ENCODE measurements around the gene GPR84. TPM values are rescaled to one million over a fixed set of nuclear protein-coding genes. Genes with fewer than 3 reads are reported as not detected.
A peak's percentile ranks its signal among the peaks of the same experiment; 100 is the strongest.

The GPR84 gene
- total and polyA plus RNA-seq, 9 of the 15 experiments (the other 6 are each of a cell fraction or from before 2014, with no cell fraction given), result 0.07 to 0.18 (median 0.11) TPM; not detected in 5

DNA sequence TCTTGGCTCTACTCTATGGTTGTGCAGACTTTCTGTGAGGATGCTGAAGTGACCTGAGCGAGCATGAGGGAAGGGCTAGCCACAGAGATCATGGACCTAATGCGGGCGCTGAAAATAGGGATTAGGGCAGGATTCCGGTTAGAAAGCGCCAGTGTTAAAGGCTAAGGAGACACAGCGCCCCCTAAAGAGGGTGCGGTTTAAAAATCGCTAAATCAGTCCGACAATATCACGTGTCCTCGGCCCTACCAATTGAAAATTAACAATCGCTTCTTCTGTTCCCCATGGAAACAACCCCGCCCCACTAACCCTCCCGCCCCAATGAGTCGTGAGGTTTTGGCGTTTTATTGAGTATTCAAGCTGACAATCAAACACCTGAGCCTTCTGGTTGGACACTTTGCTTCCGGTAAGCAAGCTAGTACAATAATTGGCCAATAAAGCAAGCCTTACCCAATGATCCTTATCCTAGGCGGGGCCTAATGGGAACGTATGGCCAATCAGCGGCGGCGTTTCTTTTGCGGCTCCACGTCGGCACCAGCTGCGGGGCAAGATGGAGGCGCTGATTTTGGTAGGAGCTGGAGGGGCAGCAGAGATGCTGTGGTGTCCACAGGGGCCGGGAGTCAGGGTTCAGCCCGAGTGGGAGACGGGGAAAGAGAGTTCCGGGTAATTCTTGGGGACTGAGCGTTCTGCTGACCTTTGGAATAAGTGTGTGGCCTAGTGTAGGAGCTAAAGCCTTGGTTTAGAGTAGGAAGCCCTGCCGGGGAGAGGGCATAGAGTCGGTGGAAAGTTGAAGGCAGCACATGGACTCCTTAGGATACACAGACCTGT, 39.5 kb downstream of the GPR84 start, which contains the start of gene COPZ1 (continued):
- TF ChIP-seq, protein P1, sequence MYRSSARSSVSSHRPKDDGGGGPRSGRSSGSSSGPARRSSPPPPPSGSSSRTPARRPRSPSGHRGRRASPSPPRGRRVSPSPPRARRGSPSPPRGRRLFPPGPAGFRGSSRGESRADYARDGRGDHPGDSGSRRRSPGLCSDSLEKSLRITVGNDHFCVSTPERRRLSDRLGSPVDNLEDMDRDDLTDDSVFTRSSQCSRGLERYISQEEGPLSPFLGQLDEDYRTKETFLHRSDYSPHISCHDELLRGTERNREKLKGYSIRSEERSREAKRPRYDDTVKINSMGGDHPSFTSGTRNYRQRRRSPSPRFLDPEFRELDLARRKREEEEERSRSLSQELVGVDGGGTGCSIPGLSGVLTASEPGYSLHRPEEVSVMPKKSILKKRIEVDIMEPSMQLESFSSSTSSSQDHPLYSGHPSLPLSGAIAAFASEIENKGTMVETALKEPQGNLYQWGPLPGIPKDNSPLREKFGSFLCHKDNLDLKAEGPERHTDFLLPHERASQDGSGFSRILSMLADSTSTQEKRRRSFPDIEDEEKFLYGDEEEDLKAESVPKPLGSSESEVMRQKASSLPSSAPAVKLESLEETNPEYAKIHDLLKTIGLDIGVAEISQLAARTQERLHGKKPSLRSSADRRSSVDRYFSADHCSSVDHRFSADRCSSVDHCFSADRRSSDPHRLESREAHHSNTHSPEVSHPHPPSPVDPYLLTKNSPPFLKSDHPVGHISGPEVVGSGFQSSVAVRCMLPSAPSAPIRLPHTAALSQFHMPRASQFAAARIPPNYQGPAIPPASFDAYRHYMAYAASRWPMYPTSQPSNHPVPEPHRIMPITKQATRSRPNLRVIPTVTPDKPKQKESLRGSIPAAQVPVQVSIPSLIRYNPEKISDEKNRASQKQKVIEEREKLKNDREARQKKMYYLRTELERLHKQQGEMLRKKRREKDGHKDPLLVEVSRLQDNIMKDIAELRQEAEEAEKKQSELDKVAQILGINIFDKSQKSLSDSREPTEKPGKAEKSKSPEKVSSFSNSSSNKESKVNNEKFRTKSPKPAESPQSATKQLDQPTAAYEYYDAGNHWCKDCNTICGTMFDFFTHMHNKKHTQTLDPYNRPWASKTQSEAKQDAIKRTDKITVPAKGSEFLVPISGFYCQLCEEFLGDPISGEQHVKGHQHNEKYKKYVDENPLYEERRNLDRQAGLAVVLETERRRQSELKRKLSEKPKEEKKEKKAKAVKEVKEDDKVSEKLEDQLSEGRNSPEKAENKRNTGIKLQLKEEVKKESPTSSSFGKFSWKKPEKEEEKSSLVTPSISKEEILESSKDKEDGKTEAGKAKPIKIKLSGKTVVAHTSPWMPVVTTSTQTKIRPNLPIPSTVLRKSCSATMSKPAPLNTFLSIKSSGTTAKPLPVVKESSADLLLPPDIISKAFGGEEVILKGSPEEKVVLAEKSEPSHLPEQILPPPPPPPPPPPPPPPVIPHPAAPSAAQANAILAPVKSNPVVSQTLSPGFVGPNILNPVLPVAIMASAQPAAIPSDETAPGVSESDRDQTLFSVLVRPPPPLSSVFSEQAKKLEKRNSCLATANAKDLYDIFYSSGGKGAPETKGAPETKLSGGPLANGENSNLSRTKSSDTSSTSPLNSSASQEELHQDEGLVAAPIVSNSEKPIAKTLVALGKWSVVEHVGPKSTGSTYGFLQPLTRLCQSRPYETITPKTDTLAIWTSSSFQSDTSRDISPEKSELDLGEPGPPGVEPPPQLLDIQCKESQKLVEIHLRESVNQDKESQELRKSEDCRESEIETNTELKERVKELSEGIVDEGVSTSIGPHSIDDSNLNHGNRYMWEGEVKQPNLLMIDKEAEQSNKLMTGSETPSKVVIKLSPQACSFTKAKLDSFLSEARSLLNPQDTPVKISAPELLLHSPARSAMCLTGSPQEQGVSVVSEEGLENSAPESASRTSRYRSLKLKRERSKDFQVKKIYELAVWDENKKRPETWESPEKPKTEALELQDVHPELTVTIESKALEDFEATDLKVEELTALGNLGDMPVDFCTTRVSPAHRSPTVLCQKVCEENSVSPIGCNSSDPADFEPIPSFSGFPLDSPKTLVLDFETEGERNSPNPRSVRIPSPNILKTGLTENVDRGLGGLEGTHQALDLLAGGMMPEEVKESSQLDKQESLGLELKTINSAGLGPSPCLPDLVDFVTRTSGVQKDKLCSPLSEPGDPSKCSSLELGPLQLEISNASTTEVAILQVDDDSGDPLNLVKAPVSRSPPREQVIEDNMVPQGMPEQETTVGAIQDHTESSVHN (IDR thresholded peaks at IDR 0.05; ENCODE audit: borderline replicate concordance in 1 of 2, low read depth in 1 of 2), result peak in 1 of 2 experiments; percentile 82; a peak in 2 of 4 replicates
- TF ChIP-seq ZBTB17 (CRISPR knock-in tag; IDR thresholded peaks at IDR 0.05) (0 out of 2 replicates have a peak, but pooled peaks have one; percentile 51), HLTF (IDR thresholded peaks at IDR 0.05) (peak; percentile 62; the same call in 1 of the 2 replicates), CTCFL (IDR thresholded peaks at IDR 0.05; ENCODE audit: borderline replicate concordance, insufficient read depth, low read depth, low read length, poor library complexity, severe bottlenecking) (no peak), NFE2 (IDR thresholded peaks at IDR 0.05; ENCODE audit: low read depth) (peak; percentile 64; the same call in 1 of the 2 replicates), E2F3 (CRISPR knock-in tag; IDR thresholded peaks at IDR 0.05) (0 out of 2 replicates have a peak, but pooled peaks have one; percentile 19), NCOR1 (IDR thresholded peaks at IDR 0.05) (no peak; the same call in 1 of the 2 replicates), FOS (IDR thresholded peaks at IDR 0.05; ENCODE audit: extremely low read depth, insufficient read length) (peak; percentile 98), THRA (IDR thresholded peaks at IDR 0.05) (no peak), HOXB6 (CRISPR knock-in tag; IDR thresholded peaks at IDR 0.05; ENCODE audit: borderline replicate concordance) (no peak), ZNF696 (CRISPR knock-in tag; conservative IDR thresholded peaks at IDR 0.05) (no peak), U2AF1 (optimal IDR thresholded peaks at IDR 0.05; ENCODE audit: low read depth, low read length) (no peak), ARID1B (IDR thresholded peaks at IDR 0.05) (no peak; the same call in none of the 2 replicates)
- TF ChIP-seq, protein P2, sequence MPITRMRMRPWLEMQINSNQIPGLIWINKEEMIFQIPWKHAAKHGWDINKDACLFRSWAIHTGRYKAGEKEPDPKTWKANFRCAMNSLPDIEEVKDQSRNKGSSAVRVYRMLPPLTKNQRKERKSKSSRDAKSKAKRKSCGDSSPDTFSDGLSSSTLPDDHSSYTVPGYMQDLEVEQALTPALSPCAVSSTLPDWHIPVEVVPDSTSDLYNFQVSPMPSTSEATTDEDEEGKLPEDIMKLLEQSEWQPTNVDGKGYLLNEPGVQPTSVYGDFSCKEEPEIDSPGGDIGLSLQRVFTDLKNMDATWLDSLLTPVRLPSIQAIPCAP (CRISPR knock-in tag; IDR thresholded peaks at IDR 0.05; ENCODE audit: borderline replicate concordance), result no peak

Measured in K562 (cell line).